Measurements from ENCODE around the gene CHAMP1.

DNA sequence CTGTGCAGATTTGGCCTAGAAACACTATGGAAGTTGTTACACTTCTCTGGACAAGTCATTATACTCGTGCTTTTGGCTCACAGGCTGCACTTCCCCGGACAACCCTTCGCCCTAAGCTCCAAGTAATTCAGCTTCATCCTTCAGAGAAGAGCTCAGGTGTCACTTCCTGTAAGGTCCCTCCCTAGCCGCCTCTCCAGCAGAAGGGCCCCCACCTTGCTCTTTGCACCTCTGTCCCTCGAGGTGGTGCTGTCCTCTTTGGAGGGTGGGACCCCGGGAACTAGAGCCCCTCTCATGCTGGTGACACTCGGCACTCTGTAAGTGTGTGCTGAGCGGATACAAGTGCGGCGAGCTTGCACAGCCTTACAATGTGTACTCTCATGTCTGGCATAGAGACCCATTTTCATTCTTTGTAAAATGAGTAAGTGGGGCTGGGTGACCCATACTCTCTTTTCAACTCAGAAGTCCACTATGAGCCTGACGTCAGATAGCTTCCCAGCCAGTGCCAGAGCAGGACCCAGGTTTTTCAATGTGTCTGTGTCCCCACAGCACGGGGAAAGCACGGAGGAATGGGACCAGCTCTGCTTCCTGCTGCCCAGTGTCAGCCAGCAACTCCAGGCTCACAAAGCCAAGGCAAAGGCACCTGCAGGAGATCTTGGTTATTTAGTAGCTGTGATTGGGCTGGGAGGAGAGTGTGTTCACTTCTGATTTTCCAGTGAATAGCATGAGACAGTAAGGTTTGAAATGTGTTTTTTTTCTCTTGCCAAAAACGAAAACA, 26.9 kb downstream of the CHAMP1 start:
- TF ChIP-seq POLR2A (IDR thresholded peaks at IDR 0.05; ENCODE audit: low read depth, low read length) (no peak), CTCF (IDR thresholded peaks at IDR 0.05; ENCODE audit: extremely low read depth in 1 of 2, insufficient read depth in 1 of 2, low read depth in 1 of 2, low read length in 2 of 2) (no peak), POLR2AphosphoS5 (IDR thresholded peaks at IDR 0.05; ENCODE audit: insufficient read depth, low read depth, low read length) (no peak), EZH2 (IDR thresholded peaks at IDR 0.05; ENCODE audit: borderline replicate concordance, low read depth, low read length, severe bottlenecking) (no peak), MAX (IDR thresholded peaks at IDR 0.05; ENCODE audit: insufficient read depth, insufficient read length) (no peak), FOS (IDR thresholded peaks at IDR 0.05; ENCODE audit: borderline replicate concordance, insufficient read depth, low read length) (no peak), GATA2 (IDR thresholded peaks at IDR 0.05; ENCODE audit: insufficient read depth, insufficient read length, low read depth, low read length) (no peak), MYC (IDR thresholded peaks at IDR 0.05; ENCODE audit: low read depth, low read length) (no peak), JUN (IDR thresholded peaks at IDR 0.05; ENCODE audit: borderline replicate concordance, insufficient read depth, insufficient read length, low read depth) (no peak)

All from endothelial cell of umbilical vein (primary cell).